Occipital lobe (tissue), 2 donors: Measurements from ENCODE around the gene SLC25A44. TPM values are rescaled to one million over a fixed set of nuclear protein-coding genes. Genes with fewer than 3 reads are reported as not detected.
A peak's percentile ranks its signal among the peaks of the same experiment; 100 is the strongest.

Source experiments
- DNase-seq: peaks from one replicate; lab custom pipeline; 2025; lab: John Stamatoyannopoulos, UW
- total RNA-seq: library from RNA; depleted of rRNA; stranded (reverse); fragments of >200 nt; gene quantifications from one replicate; pipeline ENCODE4 v1.2.3, GENCODE V29; 2014

The SLC25A44 gene
- total RNA-seq: 9.7 TPM

- DNase-seq: peak; percentile 95
These were observed at the start of gene SLC25A44 for GRCh38 chr1:156193488-156194299. Gene SLC25A44 (plus strand): TSS chr1:156194104. CDS start chr1:156199848, 5,744 bp downstream.

- no peak for DNase-seq
These were observed 49.2 kb upstream of the SLC25A44 start for GRCh38 chr1:156144742-156145141.

- no peak for DNase-seq
These were observed 48.3 kb upstream of the SLC25A44 start for GRCh38 chr1:156145650-156146019.

GRCh38 chr1:156146020-156146768 is 47.7 kb upstream of the SLC25A44 start:
- no peak for DNase-seq

- DNase-seq: no peak
These were observed 47.0 kb upstream of the SLC25A44 start for GRCh38 chr1:156146769-156147405.

- DNase-seq: no peak
These were observed 45.7 kb upstream of the SLC25A44 start for GRCh38 chr1:156148216-156148615.

- no peak for DNase-seq
These were observed 44.3 kb upstream of the SLC25A44 start for GRCh38 chr1:156149374-156150332.

- no peak for DNase-seq
These were observed 43.4 kb upstream of the SLC25A44 start for GRCh38 chr1:156150333-156151011.

- no peak for DNase-seq
These were observed 42.7 kb upstream of the SLC25A44 start for GRCh38 chr1:156151093-156151688.

- DNase-seq: no peak
These were observed 41.3 kb upstream of the SLC25A44 start for GRCh38 chr1:156152628-156153027.

- no peak for DNase-seq
These were observed 40.5 kb upstream of the SLC25A44 start, which contains the start of gene SEMA4A for GRCh38 chr1:156153362-156153761. Gene SEMA4A (plus strand): TSS chr1:156153585. CDS start chr1:156154579, 994 bp downstream.

GRCh38 chr1:156154317-156154749 is 39.6 kb upstream of the SLC25A44 start:
- no peak for DNase-seq

- DNase-seq: no peak
These were observed 38.0 kb upstream of the SLC25A44 start for GRCh38 chr1:156155756-156156510.

GRCh38 chr1:156157506-156157905 is 36.4 kb upstream of the SLC25A44 start:
- DNase-seq: no peak

GRCh38 chr1:156157966-156158365 is 35.9 kb upstream of the SLC25A44 start:
- no peak for DNase-seq

- no peak for DNase-seq
These were observed 33.7 kb upstream of the SLC25A44 start for GRCh38 chr1:156160000-156160742.

- peak; percentile 76 for DNase-seq
These were observed 33.1 kb upstream of the SLC25A44 start for GRCh38 chr1:156160743-156161171.

- DNase-seq: no peak
These were observed 31.4 kb upstream of the SLC25A44 start for GRCh38 chr1:156162430-156163037.
